GM10266 (cell line): ENCODE measurements around the gene WDR36.

Experiments
- DNase-seq: peaks from one replicate; pipeline ENCODE4 v3.0.0; 2012; ENCODE audit errors: extremely low spot score
- CTCF ChIP-seq: IDR thresholded peaks from 2 replicates; pipeline ENCODE4 v1.5.1; 2012; ENCODE audit warnings: mild to moderate bottlenecking, low read depth; ENCODE audit not compliant: control insufficient read depth, insufficient read depth; ENCODE audit errors: missing control alignments

WDR36 gene

GRCh38 chr5:111127453-111128195, 35.5 kb downstream of the WDR36 start:
- no peak for TF ChIP-seq CTCF
- DNase-seq = no peak

DNA sequence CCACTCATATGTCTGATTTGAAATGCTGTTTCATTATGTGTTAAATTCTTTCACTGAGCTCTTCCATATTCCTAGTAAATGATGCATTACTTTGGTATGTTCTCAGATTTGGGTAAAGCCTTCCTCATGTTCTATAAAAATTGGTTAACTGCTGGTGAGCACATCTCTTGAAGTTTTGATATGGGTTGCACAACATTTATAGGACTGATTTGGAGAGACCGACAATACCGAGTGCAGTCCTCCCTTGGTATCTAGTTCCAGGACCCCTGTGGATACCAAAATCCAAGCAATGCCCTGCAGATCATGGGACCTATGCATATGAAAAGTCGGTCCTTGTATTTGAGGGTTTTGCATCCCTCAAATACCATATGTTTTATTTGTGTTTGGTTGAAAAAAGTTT, 37.8 kb downstream of the WDR36 start:
- no peak for DNase-seq
- TF ChIP-seq CTCF = no peak

GRCh38 chr5:111131356-111131755, 39.2 kb downstream of the WDR36 start:
- no peak for DNase-seq
- TF ChIP-seq CTCF = no peak

- no peak for TF ChIP-seq CTCF
- no peak for DNase-seq
These were observed 39.9 kb downstream of the WDR36 start for GRCh38 chr5:111132076-111132475.

- no peak for TF ChIP-seq CTCF
- no peak for DNase-seq
These were observed 40.7 kb downstream of the WDR36 start for GRCh38 chr5:111132731-111133435.

DNA sequence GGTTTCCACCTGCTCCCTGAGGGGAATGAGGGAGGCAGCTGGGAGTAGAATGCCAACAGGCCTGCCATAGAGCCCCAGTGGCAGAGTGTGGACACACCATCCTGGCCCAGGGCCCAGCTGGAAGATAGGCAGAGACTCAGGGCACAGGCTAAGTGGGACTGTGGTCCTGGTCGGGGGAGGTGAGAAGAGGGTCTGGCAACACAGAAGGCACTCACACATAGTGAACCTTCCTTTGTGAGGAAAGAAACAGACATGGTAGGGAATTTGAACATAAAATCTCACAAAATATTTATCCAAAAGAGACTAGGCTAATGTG, 41.2 kb downstream of the WDR36 start:
- DNase-seq = no peak
- TF ChIP-seq CTCF = no peak

DNA sequence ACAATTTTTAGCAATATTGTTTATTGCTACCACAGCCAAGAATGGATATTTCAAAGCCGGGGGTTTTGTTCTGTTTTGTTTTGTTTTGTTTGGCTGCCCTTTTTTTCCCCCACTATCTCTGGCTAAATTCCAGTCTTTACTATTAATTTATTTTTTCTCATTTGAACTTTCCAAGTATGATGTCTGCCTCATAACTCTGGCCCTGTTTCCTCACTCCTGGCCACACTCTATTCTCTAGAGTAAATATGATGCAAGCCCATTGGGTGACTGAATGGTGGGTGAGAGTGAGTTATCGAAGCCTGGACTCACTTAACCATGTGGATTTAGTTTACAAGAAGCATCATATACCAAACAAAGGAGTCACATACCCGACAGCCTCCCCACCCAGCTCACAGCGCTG, 41.9 kb downstream of the WDR36 start:
- TF ChIP-seq CTCF = no peak
- no peak for DNase-seq
